ENCODE data around the gene DZIP3. TPM values are rescaled to one million over a fixed set of nuclear protein-coding genes. Genes with fewer than 3 reads are reported as not detected.

The DZIP3 gene
- total RNA-seq, 2 experiments from 2014 or later = 11.3 to 11.4 TPM

DNA sequence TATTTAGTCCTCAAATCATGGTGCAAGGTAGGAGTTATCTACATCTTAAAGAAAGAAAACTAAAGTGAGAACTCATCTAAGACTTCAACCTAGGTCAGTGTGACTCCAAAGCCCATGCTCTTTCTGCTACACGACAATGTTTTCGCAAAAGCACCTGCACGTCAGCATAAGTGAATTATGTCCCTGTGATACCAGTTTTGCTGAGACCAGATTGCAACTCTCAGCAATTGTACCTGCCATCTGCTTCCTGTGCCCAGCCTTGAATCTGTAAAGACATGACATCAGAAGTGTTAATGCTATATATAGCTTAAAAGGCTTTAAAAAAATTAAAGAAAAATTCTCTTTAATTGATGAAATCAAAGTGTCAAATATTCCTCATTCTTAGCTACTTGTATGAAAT is 124.3 kb downstream of the DZIP3 start:
- no peaks in the 10 kb centered on the region for H3K9me3 Mint-ChIP-seq
- ChIA-PET POLR2A (no interaction called here), CTCF (no interaction called here)
- no peaks in the 10 kb centered on the region for H3K36me3 Mint-ChIP-seq
- DNase-seq = no peak
- H3K27ac Mint-ChIP-seq = no peak overlapping the region
- intact Hi-C loops (cut with micrococcal nuclease) = no loop called here
- H3K4me3 Mint-ChIP-seq = no peak overlapping the region
- H3K4me1 Mint-ChIP-seq (ENCODE audit: low read depth) = no peaks in the 10 kb centered on the region
- H3K27me3 Mint-ChIP-seq = no peaks in the 10 kb centered on the region

DNA sequence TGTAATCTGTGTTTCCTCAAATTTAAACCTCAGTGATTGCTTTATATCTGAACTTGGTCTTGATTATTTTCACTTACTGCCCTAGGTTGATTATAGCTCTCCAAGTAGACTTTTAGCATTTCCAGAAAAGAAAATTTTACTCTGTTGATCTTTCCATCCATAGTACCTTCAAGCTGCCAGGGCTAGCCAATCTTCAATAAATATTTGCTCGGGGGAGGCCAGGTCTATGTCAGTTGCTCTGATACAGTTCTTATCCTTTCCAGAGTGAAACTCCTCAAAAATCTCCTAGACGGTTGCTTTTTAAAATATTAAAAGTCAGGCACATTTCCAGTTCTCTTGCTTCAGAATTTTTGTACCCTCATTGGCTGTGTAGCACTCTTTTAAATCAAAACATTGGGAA is 128.9 kb downstream of the DZIP3 start:
- peaks cover 11% of the 10 kb centered on the region for H3K9me3 Mint-ChIP-seq
- no peak overlapping the region for H3K4me3 Mint-ChIP-seq
- no peak for DNase-seq
- no peak overlapping the region for H3K27ac Mint-ChIP-seq
- no peaks in the 10 kb centered on the region for H3K27me3 Mint-ChIP-seq
- POLR2A ChIA-PET = no interaction called here
- no peaks in the 10 kb centered on the region for H3K4me1 Mint-ChIP-seq (ENCODE audit: low read depth)
- CTCF ChIA-PET = interaction anchor here (0.6 kb wide), 1 partner anchor 232 kb away, joined by 3 read pairs; no protein-coding TSS in a partner anchor
- H3K36me3 Mint-ChIP-seq = no peaks in the 10 kb centered on the region
- intact Hi-C loops (cut with micrococcal nuclease) = loop anchor here (5.0 kb wide), 1 partner anchor 59 kb away; no protein-coding TSS in a partner anchor

DNA sequence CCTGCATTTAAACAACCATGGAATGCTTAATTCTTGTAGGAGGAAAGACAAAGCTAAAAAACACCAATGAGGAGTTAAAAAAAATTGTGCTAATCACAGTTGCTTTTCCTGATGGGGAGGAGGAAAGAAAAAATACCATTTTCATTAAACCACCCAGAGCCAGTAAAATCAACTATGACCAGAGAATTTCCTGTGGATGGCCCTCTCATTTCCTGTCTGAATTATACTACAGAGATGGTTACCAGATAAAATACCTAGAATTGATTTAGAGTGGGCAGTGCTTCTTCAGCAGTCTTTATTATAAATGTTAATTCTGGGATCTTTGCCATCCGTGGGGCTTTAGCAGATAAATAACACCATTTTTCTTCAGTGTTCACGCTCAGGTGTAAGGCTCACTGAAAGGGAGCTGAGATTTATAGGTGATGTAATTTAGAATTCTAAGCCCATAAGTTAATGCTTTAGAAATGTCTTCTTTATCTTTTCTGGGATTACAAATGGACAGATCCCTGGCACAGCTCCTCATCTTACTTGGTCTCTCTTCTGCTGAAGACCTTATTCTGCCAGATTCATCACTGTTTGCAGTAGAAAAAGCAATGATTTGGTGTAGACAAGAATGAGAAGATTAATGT is 129.8 kb downstream of the DZIP3 start:
- intact Hi-C loops (cut with micrococcal nuclease) = loop anchor here (5.0 kb wide), 1 partner anchor 58 kb away; no protein-coding TSS in a partner anchor
- Mint-ChIP-seq H3K27ac (no peak overlapping the region), H3K9me3 (peaks cover 11% of the 10 kb centered on the region), H3K4me1 (ENCODE audit: low read depth) (no peaks in the 10 kb centered on the region), H3K27me3 (no peaks in the 10 kb centered on the region), H3K4me3 (no peak overlapping the region), H3K36me3 (no peaks in the 10 kb centered on the region)
- ChIA-PET CTCF (interaction anchor here (0.6 kb wide), 1 partner anchor 232 kb away, joined by 3 read pairs; no protein-coding TSS in a partner anchor), POLR2A (interaction anchor here (0.6 kb wide), 1 partner anchor 616 kb away, joined by 3 read pairs; no protein-coding TSS in a partner anchor)
- DNase-seq = no peak

DNA sequence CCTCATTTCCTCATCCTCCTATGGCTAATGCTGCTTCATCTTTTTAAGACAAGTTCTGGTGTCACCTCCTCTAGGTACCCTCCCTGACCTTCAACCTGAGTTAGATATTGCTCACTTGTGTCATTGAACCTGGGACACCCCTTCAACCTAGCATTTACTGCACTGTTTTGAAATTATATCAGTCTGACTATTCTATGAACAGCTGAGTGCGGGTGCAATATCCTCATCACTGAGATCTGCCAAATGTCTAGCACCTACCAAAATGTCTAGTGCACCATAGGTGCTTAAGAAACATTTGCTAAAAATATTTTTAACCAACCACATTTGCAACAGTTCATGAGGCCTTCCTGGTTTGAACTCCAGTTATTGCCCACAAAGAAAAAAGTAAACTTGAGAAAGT is 133.2 kb downstream of the DZIP3 start:
- CTCF ChIA-PET = interaction anchor here (1.0 kb wide), 1 partner anchor 328 kb away, joined by 3 read pairs; no protein-coding TSS in a partner anchor
- no peak for DNase-seq
- intact Hi-C loops (cut with micrococcal nuclease) = no loop called here

DNA sequence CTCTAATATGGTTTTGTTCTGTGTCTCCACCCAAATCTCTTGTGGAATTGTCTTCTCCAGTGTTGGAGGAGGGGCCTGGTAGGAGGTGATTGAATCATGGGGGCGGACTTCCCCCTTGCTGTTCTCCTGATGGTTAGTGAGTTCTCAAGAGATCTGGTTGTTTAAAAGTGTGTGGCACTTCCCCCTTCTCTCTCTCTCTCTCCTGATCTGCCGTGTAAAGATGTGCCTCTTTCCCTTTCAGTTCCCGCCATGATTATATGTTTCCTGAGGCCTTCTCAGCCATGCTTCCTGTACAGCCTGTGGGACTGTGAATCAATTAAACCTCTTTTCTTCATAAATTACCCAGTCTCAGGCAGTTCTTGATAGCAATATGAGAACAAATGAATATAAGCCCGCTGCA is 134.6 kb downstream of the DZIP3 start:
- Mint-ChIP-seq H3K36me3 (no peaks in the 10 kb centered on the region), H3K27ac (no peak overlapping the region), H3K27me3 (no peaks in the 10 kb centered on the region), H3K4me1 (ENCODE audit: low read depth) (no peaks in the 10 kb centered on the region), H3K4me3 (no peak overlapping the region), H3K9me3 (peaks cover 11% of the 10 kb centered on the region)
- intact Hi-C loops (cut with micrococcal nuclease) = no loop called here
- ChIA-PET POLR2A (no interaction called here), CTCF (no interaction called here)
- no peak for DNase-seq

More for the DNA sequence above, 133.2 kb downstream of the DZIP3 start:
- Mint-ChIP-seq H3K36me3 (no peaks in the 10 kb centered on the region), H3K4me1 (ENCODE audit: low read depth) (no peaks in the 10 kb centered on the region), H3K27me3 (no peaks in the 10 kb centered on the region), H3K4me3 (no peak overlapping the region), H3K9me3 (peaks cover 11% of the 10 kb centered on the region), H3K27ac (no peak overlapping the region)
- POLR2A ChIA-PET = no interaction called here

DNA sequence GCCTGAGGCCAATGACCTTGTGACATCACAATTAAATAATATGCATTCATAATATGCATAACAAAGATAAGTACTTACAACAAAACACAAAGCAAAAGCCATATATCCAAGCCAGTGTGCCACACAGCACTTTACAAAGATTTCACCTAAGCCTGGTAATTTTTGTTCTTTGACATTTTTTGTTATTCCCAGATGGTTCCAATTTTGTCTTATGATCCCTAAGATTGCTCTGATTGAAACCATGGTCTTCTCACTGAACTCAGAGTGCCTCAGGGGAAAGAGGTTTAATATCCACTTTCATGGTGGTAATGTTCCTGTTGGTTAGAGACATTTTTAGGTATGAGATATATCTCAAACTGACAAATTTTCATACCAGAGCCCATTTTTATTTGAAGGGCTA is 138.6 kb downstream of the DZIP3 start:
- DNase-seq = no peak
- ChIA-PET POLR2A (no interaction called here), CTCF (no interaction called here)

DNA sequence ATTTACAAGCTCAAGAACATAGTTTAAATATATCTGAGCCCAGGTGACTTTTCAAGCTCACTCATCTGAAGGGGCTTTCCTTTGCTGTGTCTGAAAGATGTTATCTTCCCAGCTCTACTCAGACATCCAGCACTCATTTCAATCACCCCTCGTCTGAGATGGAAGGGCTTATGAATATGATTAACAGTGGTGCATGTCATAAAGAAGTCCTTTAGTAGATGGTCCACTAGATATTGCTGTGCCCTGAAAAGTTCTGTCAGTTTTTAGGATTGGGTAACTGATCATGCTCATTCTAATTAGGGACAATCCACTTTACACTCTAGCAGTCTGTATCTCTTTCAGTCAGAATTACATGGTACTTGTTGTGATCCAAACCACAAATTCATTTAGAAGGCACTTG is 139.4 kb downstream of the DZIP3 start:
- Mint-ChIP-seq H3K27me3 (no peaks in the 10 kb centered on the region), H3K4me3 (no peak overlapping the region), H3K4me1 (ENCODE audit: low read depth) (no peaks in the 10 kb centered on the region), H3K36me3 (no peaks in the 10 kb centered on the region), H3K27ac (no peak overlapping the region), H3K9me3 (no peaks in the 10 kb centered on the region)
- no peak for DNase-seq
- intact Hi-C loops (cut with micrococcal nuclease) = no loop called here
- CTCF ChIA-PET = no interaction called here
- POLR2A ChIA-PET = no interaction called here

More for the DNA sequence above, 138.6 kb downstream of the DZIP3 start:
- no peaks in the 10 kb centered on the region for H3K36me3 Mint-ChIP-seq
- intact Hi-C loops (cut with micrococcal nuclease) = no loop called here
- H3K4me1 Mint-ChIP-seq (ENCODE audit: low read depth) = no peaks in the 10 kb centered on the region
- no peak overlapping the region for H3K4me3 Mint-ChIP-seq
- no peak overlapping the region for H3K27ac Mint-ChIP-seq
- H3K27me3 Mint-ChIP-seq = no peaks in the 10 kb centered on the region
- no peaks in the 10 kb centered on the region for H3K9me3 Mint-ChIP-seq

DNA sequence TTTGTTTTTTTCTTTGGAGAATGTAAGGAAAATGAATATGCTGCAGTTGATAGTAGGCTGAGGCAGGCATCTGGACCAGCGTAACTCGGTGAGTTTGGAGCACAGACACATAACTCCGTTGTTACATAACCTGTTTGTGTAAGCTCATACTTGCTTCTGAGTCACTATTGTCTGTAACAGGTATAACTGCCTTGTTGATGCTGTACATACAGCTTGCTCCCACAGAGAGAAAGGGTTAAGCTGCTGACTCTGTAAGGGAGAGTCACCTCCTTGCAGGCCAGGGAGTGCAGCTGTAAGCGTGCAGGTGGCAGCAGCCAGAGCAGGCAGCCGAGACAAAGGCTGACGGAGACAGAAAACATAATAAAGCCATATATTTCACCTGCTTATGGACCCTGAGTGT is 147.3 kb downstream of the DZIP3 start:
- Mint-ChIP-seq H3K4me3 (no peak overlapping the region), H3K27me3 (no peaks in the 10 kb centered on the region), H3K4me1 (ENCODE audit: low read depth) (no peaks in the 10 kb centered on the region), H3K36me3 (no peaks in the 10 kb centered on the region), H3K9me3 (no peaks in the 10 kb centered on the region), H3K27ac (no peak overlapping the region)
- no peak for DNase-seq
- intact Hi-C loops (cut with micrococcal nuclease) = no loop called here
- ChIA-PET CTCF (no interaction called here), POLR2A (no interaction called here)

DNA sequence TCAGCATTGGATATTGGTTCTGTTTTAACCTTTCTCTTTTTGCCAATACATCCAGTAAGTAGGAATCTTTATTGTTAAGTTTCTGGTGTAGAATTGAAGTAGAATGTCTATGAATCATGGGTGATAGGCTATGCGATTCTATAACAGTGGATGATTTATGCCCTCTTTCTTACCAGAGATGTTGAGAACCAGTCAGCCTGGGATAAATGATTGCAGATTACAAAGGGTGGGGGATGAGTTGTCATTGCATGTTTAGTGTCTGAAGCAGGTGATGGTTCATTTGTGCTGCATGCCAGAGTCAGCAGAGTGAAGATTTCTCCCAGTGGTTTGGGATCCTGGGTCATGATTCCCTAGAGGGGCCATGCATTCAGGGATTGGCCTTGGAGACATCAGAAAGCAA is 153.4 kb downstream of the DZIP3 start:
- Mint-ChIP-seq H3K27ac (no peak overlapping the region), H3K9me3 (peaks cover 3% of the 10 kb centered on the region), H3K36me3 (no peaks in the 10 kb centered on the region), H3K4me3 (no peak overlapping the region), H3K27me3 (peaks cover 3% of the 10 kb centered on the region), H3K4me1 (ENCODE audit: low read depth) (no peaks in the 10 kb centered on the region)
- no peak for DNase-seq
- intact Hi-C loops (cut with micrococcal nuclease) = no loop called here
- ChIA-PET POLR2A (no interaction called here), CTCF (no interaction called here)

Other genes with a start within 250 kb of the DZIP3 start
- under 1 TPM; 0.12 to 0.17 TPM for gene MYH15, start 79.1 kb upstream of the DZIP3 start, total RNA-seq
- 10 to 100 TPM; 39.5 to 45.1 TPM for gene CIP2A, start 284 bp upstream of the DZIP3 start, total RNA-seq
- gene RETNLB, start 167.7 kb downstream of the DZIP3 start, total RNA-seq = not detected
- 10 to 100 TPM; 19.9 to 20.7 TPM for gene TRAT1, start 233.1 kb downstream of the DZIP3 start, total RNA-seq

Measured in activated CD4-positive, alpha-beta memory T cell treated with anti-CD3 and anti-CD28 coated beads for 36 hours (primary cell).